Measurements from ENCODE around the gene GSAP. TPM values are rescaled to one million over a fixed set of nuclear protein-coding genes. Genes with fewer than 3 reads are reported as not detected.

GSAP gene
- total and polyA plus RNA-seq, 10 donors = 35.9 to 96.5 (median 76.9) TPM

- Histone ChIP-seq H3K4me1 (peaks cover 27 to 68% (median 57%) of the 10 kb centered on the region in 6 donors), H3K27ac (peak overlapping the region in 6 of 8 donors; percentile 38 to 78 (median 66)), H3K36me3 (peaks cover 0 to 43% (median 4%) of the 10 kb centered on the region in 6 donors), H3K4me3 (no peak overlapping the region), H3K27me3 (replicated peaks in 1 of 7) (no peaks in the 10 kb centered on the region), H3K9me3 (no peaks in the 10 kb centered on the region)
- intact Hi-C loops (cut with DNase I; ENCODE audit: low total_unique reads) = loop anchor here (5.0 to 10.0 kb wide), 2 partner anchors 82 to 205 kb away; partner anchors contain the start of gene CCDC146
- no peak for TF ChIP-seq CTCF (IDR thresholded peaks at IDR 0.05 in 8 of 11, conservative IDR thresholded peaks at IDR 0.05 in 3 of 11)
- TF ChIP-seq POLR2AphosphoS5 (IDR thresholded peaks at IDR 0.05) = no peak
- no peak for TF ChIP-seq POLR2A (IDR thresholded peaks at IDR 0.05)
- WGBS, 5 donors = 82 to 94% (median 88%) methylated on average over 4 of the region's 4 CpGs
- no peak for DNase-seq
These were observed 86.5 kb downstream of the GSAP start for GRCh38 chr7:77329466-77330168.

DNA sequence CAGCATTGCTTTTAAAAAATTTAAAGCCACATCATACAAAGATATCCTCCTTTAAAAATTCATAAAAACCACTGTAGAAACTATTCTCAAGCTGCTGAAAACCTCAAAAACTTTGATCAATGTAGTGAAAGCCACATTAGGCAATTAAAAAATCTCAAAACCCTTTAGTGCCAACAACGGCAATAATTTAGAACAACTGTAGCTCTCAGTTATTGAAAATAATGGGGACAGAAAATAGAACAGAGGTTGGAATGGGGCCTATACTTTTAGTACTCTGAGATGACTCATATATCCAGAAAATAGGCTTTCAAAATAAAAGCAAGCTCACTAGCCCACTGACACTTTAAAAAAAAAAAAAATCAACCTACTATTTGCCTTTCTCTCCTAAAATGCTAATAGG lies 87.5 kb downstream of the GSAP start:
- H3K27me3 ChIP-seq (replicated peaks in 1 of 7) = no peaks in the 10 kb centered on the region
- peaks cover 27 to 67% (median 57%) of the 10 kb centered on the region in 6 donors for H3K4me1 ChIP-seq
- TF ChIP-seq CTCF (IDR thresholded peaks at IDR 0.05 in 8 of 11, conservative IDR thresholded peaks at IDR 0.05 in 3 of 11) (no peak), POLR2A (IDR thresholded peaks at IDR 0.05) (no peak), POLR2AphosphoS5 (IDR thresholded peaks at IDR 0.05) (no peak)
- H3K9me3 ChIP-seq = no peaks in the 10 kb centered on the region
- peaks cover 0 to 53% (median 4%) of the 10 kb centered on the region in 6 donors for H3K36me3 ChIP-seq
- peak overlapping the region in 4 of 8 donors; percentile 29 to 56 (median 40) for H3K27ac ChIP-seq
- WGBS, 5 donors = 24 to 42% (median 34%) methylated on average over 1 of the region's 1 CpG
- no peak for DNase-seq
- intact Hi-C loops (cut with DNase I; ENCODE audit: low total_unique reads) = loop anchor here (5.0 kb wide), 1 partner anchor 81 kb away; no protein-coding TSS in a partner anchor
- no peak overlapping the region for H3K4me3 ChIP-seq

DNA sequence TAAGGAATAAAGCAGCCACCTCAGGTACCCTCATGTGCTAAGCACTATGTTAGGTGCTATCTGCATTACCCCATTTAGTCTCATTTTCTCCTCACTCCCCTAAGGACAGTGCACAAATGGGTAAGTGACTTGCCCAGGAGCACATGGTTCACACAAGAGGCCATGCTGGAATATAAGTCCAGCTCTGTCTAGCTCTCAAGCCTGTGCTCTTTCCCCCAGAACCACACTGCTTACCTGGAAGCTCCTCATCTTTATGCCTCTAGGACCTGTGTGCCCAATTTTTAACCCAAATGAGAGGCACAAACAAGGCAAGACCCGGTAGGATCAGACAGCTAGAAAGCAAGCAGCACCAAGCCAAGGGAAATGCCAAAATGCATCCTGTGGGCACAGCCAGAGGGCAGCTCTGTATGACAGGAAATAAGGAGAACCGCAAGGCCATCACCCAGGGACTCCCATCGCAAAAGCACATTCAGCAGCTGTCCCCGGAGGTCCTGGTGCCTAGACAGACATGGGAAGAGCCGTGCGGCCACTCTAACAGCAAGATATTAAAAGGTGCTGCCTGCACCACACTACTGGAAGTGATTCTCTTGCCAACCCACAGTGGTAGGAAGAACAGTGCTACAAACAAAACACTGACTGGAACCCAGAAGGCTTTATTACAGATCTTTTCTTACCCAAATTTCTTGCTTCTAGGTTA lies 88.1 kb downstream of the GSAP start:
- TF ChIP-seq POLR2AphosphoS5 (IDR thresholded peaks at IDR 0.05) (peak in 2 of 3 donors; percentile 38 to 40), POLR2A (IDR thresholded peaks at IDR 0.05) (no peak)
- Histone ChIP-seq H3K36me3 (peaks cover 0 to 58% (median 4%) of the 10 kb centered on the region in 6 donors), H3K27ac (peak overlapping the region in 5 of 8 donors; percentile 29 to 56 (median 46)), H3K4me1 (peaks cover 27 to 67% (median 57%) of the 10 kb centered on the region in 6 donors), H3K4me3 (no peak overlapping the region), H3K9me3 (no peaks in the 10 kb centered on the region), H3K27me3 (replicated peaks in 1 of 7) (no peaks in the 10 kb centered on the region)
- intact Hi-C loops (cut with DNase I; ENCODE audit: low total_unique reads) = loop anchor here (5.0 kb wide), 1 partner anchor 81 kb away; no protein-coding TSS in a partner anchor
- no peak for DNase-seq
- 10 to 28% (median 16%) methylated on average over 6 of the region's 6 CpGs for WGBS, 5 donors

- Histone ChIP-seq H3K27me3 (replicated peaks in 1 of 7) (no peaks in the 10 kb centered on the region), H3K9me3 (no peaks in the 10 kb centered on the region), H3K4me3 (no peak overlapping the region), H3K27ac (peak overlapping the region in 5 of 8 donors; percentile 16 to 56 (median 46)), H3K4me1 (peaks cover 27 to 64% (median 54%) of the 10 kb centered on the region in 6 donors), H3K36me3 (peaks cover 0 to 65% (median 4%) of the 10 kb centered on the region in 6 donors)
- intact Hi-C loops (cut with DNase I; ENCODE audit: low total_unique reads) = loop anchor here (5.0 kb wide), 1 partner anchor 80 kb away; no protein-coding TSS in a partner anchor
- TF ChIP-seq CTCF (IDR thresholded peaks at IDR 0.05 in 8 of 11, conservative IDR thresholded peaks at IDR 0.05 in 3 of 11) (no peak), POLR2AphosphoS5 (IDR thresholded peaks at IDR 0.05) (peak in 2 of 3 donors; percentile 24 to 40), POLR2A (IDR thresholded peaks at IDR 0.05) (no peak)
- 40 to 51% (median 50%) methylated on average over 12 of the region's 12 CpGs for WGBS, 5 donors
- no peak for DNase-seq
These were observed 88.8 kb downstream of the GSAP start for GRCh38 chr7:77327067-77327931.
